GOT3 (cell line): Measurements from ENCODE around the gene SAT1.

ENCODE experiments used
- DNase-seq: peaks from one replicate; lab custom pipeline; 2025; ENCODE audit warnings: mixed read lengths; lab: John Stamatoyannopoulos, UW

SAT1 gene

DNA sequence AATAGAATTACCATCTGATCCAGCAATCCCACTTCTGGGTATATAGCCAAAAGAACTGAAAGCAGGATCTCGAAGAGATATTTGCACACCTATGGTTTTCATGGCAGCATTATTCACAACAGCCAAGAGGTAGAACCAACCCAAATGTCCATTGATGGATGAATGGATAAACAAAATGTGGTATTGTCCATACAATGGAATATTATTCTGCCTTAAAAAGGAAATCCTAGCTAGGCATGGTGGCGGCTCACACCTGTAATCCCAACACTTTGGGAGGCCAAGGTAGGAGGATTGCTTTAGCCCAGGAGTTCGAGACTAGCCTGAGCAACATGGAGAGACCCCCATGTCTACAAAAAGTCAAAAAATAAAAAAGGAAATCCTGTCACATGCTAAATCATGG is 27.3 kb downstream of the SAT1 start:
- no peak for DNase-seq

DNA sequence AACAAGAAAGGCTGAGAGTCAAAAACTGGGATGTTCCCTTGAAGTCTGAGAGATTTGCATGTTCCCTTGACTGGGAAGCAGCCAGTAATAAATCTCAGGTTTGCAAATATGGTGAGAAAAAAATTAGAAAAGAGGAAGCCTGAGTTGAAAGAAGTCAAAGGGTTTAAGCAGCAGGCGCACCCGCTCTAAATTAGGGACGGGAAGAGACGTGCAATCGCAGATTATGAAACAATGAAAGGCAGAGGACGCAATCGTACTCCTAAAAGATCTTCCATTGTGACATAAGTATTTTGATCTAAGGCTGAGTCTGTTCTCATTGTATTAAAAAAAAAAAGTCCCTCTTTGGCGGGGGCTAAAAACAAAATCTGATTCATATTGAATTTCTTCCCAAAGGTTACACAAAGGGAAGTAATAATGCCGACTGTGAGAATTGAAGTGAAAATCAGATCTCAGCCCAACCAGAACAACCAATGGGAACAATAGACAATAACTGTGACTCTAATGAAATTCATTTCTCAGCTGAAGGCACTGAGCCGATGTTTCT is 28.2 kb downstream of the SAT1 start:
- no peak for DNase-seq

DNA sequence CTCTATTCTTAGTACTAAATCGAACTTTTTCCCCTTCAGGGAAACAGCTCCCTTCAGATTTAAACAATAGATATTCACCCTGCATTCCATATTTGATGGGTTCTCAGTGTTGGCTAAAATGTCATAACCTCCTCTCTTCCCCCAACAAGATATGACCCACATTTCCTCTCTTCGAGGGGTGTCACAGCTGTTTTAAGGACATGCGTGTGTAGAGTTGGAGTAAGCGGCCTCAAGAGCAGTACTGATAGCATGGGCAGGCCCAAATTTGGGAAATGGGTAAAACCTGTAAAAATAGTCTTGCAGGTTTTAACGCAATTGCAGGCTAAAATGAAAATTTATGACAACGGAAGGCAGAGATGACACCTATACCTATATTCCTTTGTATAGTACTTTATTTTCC is 28.7 kb downstream of the SAT1 start:
- no peak for DNase-seq

DNA sequence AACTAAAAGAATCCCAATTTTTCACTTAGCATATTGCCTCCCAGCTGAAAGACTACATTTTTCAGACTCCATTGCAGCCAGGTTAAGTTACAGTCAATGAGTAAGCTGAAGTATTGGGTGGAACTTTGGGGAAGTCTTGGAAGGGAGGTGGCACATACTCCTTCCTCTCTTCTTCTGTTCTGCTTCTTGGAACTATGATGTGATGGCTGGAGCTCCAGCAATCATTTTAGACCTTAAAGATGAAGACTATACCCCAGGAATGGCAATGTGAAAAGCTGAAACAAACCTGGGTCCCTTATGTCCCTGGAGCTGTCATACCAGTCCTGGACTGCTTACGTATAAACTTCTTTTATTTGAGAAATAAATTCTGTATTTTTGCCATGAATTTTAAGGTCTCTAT is 30.8 kb downstream of the SAT1 start:
- DNase-seq: no peak

DNA sequence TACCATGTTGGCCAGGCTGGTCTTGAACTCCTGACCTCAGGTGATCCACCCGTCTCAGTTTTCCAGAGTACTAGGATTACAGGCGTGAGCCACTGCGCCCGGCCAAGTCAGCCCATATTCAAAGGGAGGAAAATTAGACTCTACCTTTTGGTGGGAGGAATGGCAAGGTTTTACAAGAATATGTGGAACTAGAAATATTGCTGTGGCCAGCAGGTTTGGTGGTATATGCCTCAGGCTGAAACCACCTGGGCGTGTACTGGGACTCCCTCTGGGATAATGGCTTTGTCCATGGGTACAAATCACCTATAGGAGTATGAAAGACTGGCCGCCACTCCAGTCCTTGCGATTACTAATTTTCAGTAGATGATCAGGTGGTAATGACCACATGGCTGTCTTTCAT is 32.4 kb downstream of the SAT1 start:
- no peak for DNase-seq

DNA sequence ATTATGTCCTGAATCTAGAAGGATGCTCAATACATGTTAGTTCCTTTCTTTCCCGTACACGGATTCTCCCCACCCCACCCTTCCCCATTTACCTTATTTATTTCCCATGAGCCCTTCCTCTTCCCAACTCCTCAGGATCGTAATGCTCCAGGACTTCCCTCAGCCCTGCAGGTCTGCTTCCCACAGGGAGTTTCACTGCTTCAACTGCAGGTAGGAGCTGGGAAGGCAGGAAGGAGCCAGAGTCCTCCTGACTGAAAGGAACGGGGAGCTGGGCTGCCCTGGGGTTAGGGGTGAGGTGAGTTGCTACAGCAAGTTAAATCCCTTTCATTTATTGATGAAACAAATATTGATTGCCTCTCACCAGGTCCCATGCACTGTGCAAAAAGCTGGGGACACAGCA is 33.2 kb downstream of the SAT1 start:
- no peak for DNase-seq

DNA sequence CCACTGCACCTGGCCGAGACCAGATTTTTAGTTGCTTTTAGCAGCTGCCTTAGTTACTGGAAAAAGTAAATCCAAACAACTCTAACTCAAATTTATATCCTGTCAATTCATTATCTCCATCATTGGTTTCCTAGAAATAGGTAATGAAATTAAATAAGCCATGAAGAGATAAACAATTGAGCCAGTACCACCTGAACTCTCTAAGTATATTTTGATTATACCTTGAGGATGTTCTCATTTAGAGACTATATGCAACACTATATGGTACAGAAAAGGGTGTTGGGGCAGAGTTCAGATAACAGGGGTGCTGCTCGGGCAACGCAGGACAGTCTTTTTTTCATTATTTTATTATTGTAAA is 35.0 kb downstream of the SAT1 start:
- no peak for DNase-seq

DNA sequence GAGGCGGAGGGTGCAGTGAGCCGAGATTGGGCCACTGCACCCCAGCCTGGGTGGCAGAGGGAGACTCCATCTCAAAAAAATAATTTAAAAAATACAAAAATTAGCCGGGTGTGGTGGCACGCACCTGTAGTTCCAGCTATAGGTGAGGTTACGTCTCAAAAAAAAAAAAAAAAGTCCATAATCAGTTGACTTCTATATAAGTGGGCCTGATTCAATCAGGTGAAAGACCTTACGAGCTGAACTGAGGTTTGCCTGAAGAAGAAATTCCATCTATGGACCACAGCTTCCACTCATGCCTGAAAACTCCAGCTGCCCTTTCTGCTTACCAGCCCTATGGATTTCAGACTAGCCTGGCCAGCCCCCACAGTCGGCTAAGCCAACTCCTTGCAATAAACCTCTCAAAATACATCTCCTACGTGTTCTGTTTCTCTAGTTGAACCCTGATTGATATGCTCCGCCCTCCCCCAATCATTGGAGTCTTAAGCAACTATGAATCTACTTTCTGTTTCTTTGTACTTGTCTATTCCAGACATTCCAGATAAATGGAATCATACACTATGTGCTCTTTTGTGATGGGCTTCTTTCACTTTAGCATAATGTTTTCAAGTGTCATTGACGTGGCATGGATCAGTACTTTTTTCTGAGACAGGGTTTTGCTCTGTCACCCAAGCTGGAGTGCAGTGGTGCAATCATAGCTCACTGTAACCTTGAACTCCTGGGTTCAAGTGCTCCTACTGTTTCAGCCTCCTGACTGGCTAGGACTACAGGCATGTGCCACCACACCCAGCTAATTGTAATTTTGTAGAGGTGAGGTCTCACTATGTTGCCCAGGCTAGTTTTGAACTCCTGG is 36.6 kb downstream of the SAT1 start:
- no peak for DNase-seq

DNA sequence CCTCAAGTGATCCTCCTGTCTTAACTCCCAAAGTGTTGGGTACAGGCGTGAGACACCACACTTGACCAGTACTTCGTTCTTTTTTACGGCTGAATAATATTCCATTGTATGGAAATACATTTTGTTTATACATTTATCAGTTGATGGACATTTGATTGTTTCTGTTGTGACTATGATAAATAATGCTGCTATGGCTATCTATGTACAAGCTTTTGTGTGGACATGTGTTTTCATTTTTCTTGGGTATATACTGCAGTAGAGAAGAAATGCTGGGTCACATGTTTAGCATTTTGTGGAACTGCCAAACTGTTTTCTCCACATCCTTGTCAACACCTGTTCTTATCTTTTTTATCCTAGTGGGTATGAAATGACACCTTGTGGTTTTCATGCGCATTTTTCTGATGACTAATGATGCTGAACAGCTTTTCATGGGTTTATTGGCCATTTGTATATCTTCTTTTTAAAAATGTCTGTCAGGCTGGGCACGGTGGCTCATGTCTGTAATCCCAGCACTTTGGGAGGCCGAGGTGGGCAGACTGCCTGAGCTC is 37.3 kb downstream of the SAT1 start:
- no peak for DNase-seq

DNA sequence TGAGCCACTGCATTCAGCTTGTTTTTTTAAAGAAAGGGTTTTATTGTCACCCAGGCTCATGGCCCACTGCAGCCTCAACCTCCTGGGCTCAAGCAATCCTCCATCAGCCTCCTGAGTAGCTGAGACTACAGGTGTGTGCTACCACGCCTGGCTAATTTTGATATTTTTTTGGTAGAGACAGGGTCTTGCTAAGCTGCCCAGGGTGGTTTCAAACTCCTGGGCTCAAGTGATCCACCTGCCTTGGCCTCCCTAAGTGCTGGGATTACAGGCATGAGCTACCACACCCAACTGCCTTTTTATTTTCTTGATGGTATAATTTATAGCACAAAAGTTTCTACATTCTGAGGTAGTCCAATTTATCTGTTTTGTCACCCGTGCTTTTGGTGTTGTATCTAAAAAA is 38.9 kb downstream of the SAT1 start:
- no peak for DNase-seq

DNA sequence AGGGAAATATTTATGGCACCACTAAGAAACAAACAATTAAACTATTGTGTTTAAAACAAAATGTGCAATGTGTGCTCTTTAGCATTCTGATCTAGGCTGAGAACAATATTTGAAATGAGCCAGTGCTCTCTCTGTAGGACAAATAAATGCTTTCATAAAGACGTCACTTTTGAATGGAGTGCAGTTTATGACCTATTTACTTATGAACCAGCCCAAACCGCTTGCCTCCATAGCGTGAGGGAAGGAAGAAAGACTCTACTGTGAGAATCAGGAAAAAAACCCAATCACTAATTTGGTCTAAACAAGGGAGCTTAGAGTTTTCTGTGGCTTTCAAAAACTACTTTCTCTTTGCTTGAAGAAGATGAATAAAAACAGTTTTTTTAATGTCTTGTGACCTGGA is 39.4 kb downstream of the SAT1 start:
- DNase-seq: no peak

DNA sequence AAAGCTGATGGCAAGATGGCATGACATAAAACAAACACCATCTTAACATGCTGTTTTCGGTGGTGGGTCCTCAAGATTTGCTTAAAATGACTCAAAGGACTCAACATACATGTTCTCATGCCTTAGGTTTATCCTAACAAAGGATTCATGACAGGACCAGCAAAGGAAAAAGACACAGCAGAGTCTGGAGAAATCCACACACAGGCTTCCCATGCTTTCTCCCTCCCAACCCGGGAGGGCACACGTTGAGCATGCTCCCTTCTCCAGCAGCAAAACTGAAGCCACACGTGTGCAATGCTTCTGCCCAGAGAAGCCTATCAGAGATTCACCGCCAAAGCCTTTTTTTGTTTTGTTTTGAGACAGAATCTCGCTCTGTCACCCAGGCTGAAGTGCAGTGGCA is 39.9 kb downstream of the SAT1 start:
- no peak for DNase-seq

DNA sequence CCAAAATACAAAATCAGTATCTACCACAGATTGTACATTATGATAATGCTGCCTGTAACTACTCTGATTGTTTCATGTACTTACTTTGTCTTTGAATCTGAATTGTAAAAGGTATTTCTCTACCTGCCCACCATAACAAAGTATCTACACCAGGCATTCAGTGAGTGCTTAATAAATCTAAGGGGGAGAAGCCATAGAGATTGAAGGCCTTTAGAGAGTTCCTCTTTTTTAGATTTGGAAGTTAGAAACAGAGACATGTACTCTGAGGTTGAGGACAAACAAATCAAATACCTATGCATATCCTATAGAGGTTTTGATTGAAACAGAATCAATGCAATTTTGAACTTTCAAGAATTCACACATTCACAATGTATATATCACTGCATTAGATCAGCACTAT is 42.7 kb downstream of the SAT1 start:
- DNase-seq: no peak

DNA sequence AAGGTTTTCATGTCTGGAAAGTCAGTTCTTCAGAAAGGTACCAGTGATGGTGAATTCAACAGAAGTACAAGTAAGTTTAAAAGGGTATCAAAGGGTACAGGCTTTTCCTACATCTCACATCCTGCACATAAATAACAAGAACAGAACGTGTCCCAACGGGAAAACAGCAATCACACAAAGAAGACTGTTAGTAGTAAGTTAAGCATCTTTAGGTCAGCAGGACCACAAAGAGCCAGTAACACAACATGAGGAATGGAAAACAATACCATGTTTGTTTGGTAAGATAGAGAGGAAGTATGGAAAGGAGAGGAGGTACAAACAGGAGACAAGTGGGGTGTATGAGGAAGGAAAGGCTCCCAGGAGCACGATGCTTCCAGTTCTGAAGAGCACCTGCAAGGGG is 43.2 kb downstream of the SAT1 start:
- DNase-seq: no peak

DNA sequence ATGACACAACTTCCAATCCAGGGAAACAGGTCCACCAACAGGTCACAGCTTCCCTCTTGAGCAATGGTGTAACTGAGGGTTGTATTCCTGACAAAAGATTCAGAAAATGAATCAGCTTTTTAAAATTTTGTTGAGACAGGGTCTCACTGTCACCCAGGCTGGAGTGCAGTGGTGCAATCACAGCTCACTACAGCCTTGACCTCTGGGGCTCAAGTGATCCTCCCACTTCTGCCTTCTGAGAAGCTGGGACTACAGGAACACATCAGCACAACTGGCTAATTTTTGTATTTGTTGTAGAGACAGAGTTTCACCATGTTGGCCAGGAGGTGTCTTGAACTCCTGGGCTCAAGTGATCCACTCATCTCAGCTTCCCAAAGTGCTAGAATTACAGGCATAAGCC is 43.7 kb downstream of the SAT1 start:
- DNase-seq: no peak

DNA sequence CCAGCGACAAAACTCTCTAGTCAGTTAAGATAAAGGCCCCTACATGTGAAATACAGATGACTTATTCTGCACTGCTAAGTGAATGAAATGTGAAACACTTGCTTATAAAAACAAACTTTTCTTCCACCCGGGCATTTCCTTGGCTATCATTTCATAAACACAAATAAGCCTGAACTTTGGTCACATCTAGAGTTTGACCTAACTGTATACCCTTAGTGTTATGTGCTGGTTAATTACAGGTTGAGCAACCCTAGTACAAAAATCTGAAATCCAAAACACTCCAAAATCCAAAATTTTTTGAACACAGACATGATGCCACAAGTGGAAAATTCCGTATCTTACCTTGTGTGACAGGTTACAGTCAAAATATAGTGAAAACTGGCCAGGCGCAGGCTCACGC is 45.9 kb downstream of the SAT1 start:
- no peak for DNase-seq

DNA sequence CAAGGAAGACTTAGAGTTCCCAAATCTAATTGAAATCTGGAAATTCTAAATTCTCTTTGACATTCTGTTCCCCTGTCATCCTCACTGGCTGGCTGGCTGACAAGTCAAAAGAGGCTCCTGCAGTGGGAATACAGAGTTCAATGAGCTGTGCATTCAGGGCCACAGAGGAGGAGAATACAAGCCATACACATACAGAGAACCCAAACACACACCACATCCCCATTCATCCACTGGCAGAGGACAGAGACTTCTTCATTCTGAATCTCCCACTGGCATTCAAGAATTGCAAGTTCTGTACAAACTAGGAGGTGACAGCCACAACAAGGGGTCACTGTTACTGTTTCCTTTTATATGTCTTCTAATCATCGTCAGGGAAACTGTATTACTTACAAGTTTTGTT is 49.7 kb downstream of the SAT1 start:
- DNase-seq: no peak
